ENCODE results near the gene SORCS3. TPM values are rescaled to one million over a fixed set of nuclear protein-coding genes. Genes with fewer than 3 reads are reported as not detected.

The SORCS3 gene
- total RNA-seq, 1 experiment from 2014 or later: not detected

DNA sequence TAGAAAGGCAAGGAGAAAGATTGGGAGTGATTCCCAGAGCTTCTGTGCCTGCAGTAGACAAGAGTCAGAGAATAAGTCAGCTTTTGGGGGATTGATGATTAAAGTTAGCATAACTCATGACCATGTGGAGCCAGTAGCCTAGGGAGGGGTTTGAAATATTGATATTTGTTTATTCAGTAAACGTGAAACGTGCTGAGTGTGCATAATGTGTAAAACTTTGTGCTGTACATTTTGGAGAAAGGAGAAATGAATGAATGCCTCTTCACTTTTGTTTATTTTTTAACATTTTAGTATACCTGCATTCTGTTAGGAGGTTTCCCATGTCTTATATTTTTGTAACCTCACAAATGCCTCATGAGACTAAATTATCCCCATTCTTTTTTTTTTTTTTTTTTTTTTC lies 272.3 kb downstream of the SORCS3 start:
- no peak overlapping the region for H3K27ac ChIP-seq (ENCODE audit: low read depth, low read length)
- no peak for TF ChIP-seq CEBPB (IDR thresholded peaks at IDR 0.05; ENCODE audit: low read depth)
- no peak for TF ChIP-seq EGR1 (IDR thresholded peaks at IDR 0.05; ENCODE audit: low read depth)
- no peak for TF ChIP-seq SRF (IDR thresholded peaks at IDR 0.05; ENCODE audit: low read depth)
- intact Hi-C loops (cut with micrococcal nuclease): no loop called here
- H2AFZ ChIP-seq (ENCODE audit: low read depth, low read length, poor library complexity, severe bottlenecking): no peak overlapping the region
- ChIA-PET RAD21 (ENCODE audit: low non-redundant PET in 1 of 2, low total read pairs in 2 of 2, uncharacterized antibody in 2 of 2, unreplicated experiment in 2 of 2) (no interaction called here), POLR2A (no interaction called here), CTCF (no interaction called here)
- H3K9me3 ChIP-seq (ENCODE audit: control insufficient read depth in 1 of 2, insufficient read depth in 1 of 2, low read depth in 1 of 2, low read length in 2 of 2): no peaks in the 10 kb centered on the region
- BruUV-seq (replicated peaks): no TSS peak
- no peak overlapping the region for H3K4me3 ChIP-seq (replicated peaks in 1 of 2; ENCODE audit: low read depth in 1 of 2, low read length in 2 of 2)
- DNase-seq (ENCODE audit: low read depth, low spot score) (no peak), ATAC-seq (no peak)
- no peaks in the 10 kb centered on the region for H3K4me1 ChIP-seq (ENCODE audit: control insufficient read depth in 1 of 2, insufficient read depth in 2 of 2, low read length in 2 of 2)
- peaks cover 72% of the 10 kb centered on the region for H3K27me3 ChIP-seq (ENCODE audit: insufficient read depth, low read length)
- no peak overlapping the region for H3K9ac ChIP-seq (ENCODE audit: low read length)
- no peak overlapping the region for H3K4me2 ChIP-seq (ENCODE audit: low read length)
- no peaks in the 10 kb centered on the region for H3K79me2 ChIP-seq (ENCODE audit: insufficient read depth, low read length)
- no peaks in the 10 kb centered on the region for H4K20me1 ChIP-seq (ENCODE audit: insufficient read depth)
- H3K36me3 ChIP-seq (ENCODE audit: control insufficient read depth in 1 of 2, insufficient read depth in 2 of 2, low read length in 2 of 2): no peaks in the 10 kb centered on the region
- H3K9me2 ChIP-seq (ENCODE audit: insufficient read depth): no peaks in the 10 kb centered on the region

- Histone ChIP-seq H4K20me1 (ENCODE audit: insufficient read depth) (no peaks in the 10 kb centered on the region), H3K4me3 (replicated peaks in 1 of 2; ENCODE audit: low read depth in 1 of 2, low read length in 2 of 2) (no peak overlapping the region), H3K27ac (ENCODE audit: low read depth, low read length) (no peak overlapping the region), H3K4me1 (ENCODE audit: control insufficient read depth in 1 of 2, insufficient read depth in 2 of 2, low read length in 2 of 2) (no peaks in the 10 kb centered on the region), H3K79me2 (ENCODE audit: insufficient read depth, low read length) (no peaks in the 10 kb centered on the region), H3K36me3 (ENCODE audit: control insufficient read depth in 1 of 2, insufficient read depth in 2 of 2, low read length in 2 of 2) (no peaks in the 10 kb centered on the region), H3K9me2 (ENCODE audit: insufficient read depth) (no peaks in the 10 kb centered on the region), H3K27me3 (ENCODE audit: insufficient read depth, low read length) (peaks cover 63% of the 10 kb centered on the region), H3K9me3 (ENCODE audit: control insufficient read depth in 1 of 2, insufficient read depth in 1 of 2, low read depth in 1 of 2, low read length in 2 of 2) (no peaks in the 10 kb centered on the region), H3K9ac (ENCODE audit: low read length) (no peak overlapping the region), H3K4me2 (ENCODE audit: low read length) (no peak overlapping the region), H2AFZ (ENCODE audit: low read depth, low read length, poor library complexity, severe bottlenecking) (no peak overlapping the region)
- RAD21 ChIA-PET (ENCODE audit: low non-redundant PET in 1 of 2, low total read pairs in 2 of 2, uncharacterized antibody in 2 of 2, unreplicated experiment in 2 of 2): no interaction called here
- no peak for ATAC-seq
- BruUV-seq (replicated peaks): no TSS peak
- POLR2A ChIA-PET: no interaction called here
- no peak for DNase-seq (ENCODE audit: low read depth, low spot score)
- TF ChIP-seq ZNF274 (IDR thresholded peaks at IDR 0.05; ENCODE audit: low read depth, low read length) (no peak), TCF7L2 (IDR thresholded peaks at IDR 0.05; ENCODE audit: borderline replicate concordance, extremely low read depth, insufficient read depth, insufficient read length) (no peak), POLR2A (IDR thresholded peaks at IDR 0.05; ENCODE audit: borderline replicate concordance, extremely low read depth, insufficient read depth, insufficient read length) (no peak), ZFX (IDR thresholded peaks at IDR 0.05) (no peak), FOSL1 (IDR thresholded peaks at IDR 0.05; ENCODE audit: low read depth) (no peak), CBX3 (IDR thresholded peaks at IDR 0.05; ENCODE audit: low read depth) (no peak), REST (IDR thresholded peaks at IDR 0.05; ENCODE audit: low read depth) (no peak)
- CTCF ChIA-PET: no interaction called here
- intact Hi-C loops (cut with micrococcal nuclease): no loop called here
Measured at GRCh38 chr10:104920476-104920875, 279.4 kb downstream of the SORCS3 start.
